Duodenal mucosa (tissue), 2 donors: Measurements from ENCODE around the gene PRR20B.
"Not testable (repeated sequence)": the region's sequence is repeated elsewhere in the genome, so short reads cannot be mapped to it uniquely, and the experiment has no call there.

Source experiments
- H3K27ac ChIP-seq: one replicate; pipeline ENCODE4 v1.7.0; 2013; ENCODE audit warnings: low read depth, low read length
- H3K27me3 ChIP-seq, 2 donors: one replicate each; pipeline ENCODE4 v1.7.0; 2013; ENCODE audit warnings: low read length in 2 of 2, control low read depth in 1 of 2; ENCODE audit not compliant: insufficient read depth in 2 of 2, control insufficient read depth in 1 of 2
- H3K36me3 ChIP-seq, 2 donors: one replicate each; pipeline ENCODE4 v1.7.0; 2013; ENCODE audit warnings: low read length in 2 of 2, control low read depth in 1 of 2; ENCODE audit not compliant: insufficient read depth in 2 of 2, control insufficient read depth in 1 of 2
- H3K4me1 ChIP-seq, 2 donors: one replicate each; pipeline ENCODE4 v1.7.0; 2013; ENCODE audit warnings: low read length in 2 of 2, control low read depth in 1 of 2; ENCODE audit not compliant: insufficient read depth in 2 of 2, control insufficient read depth in 1 of 2
- H3K4me3 ChIP-seq, 2 donors: one replicate each; pipeline ENCODE4 v1.7.0; 2013; ENCODE audit warnings: low read length in 2 of 2, low read depth in 1 of 2
- H3K9ac ChIP-seq, 2 donors: one replicate each; pipeline ENCODE4 v1.7.0; 2013; ENCODE audit warnings: low read length in 2 of 2, low read depth in 1 of 2
- H3K9me3 ChIP-seq, 2 donors: one replicate each; pipeline ENCODE4 v1.7.0; 2013; ENCODE audit warnings: low read length in 2 of 2, control low read depth in 1 of 2; ENCODE audit not compliant: control insufficient read depth in 1 of 2

Gene PRR20B

DNA sequence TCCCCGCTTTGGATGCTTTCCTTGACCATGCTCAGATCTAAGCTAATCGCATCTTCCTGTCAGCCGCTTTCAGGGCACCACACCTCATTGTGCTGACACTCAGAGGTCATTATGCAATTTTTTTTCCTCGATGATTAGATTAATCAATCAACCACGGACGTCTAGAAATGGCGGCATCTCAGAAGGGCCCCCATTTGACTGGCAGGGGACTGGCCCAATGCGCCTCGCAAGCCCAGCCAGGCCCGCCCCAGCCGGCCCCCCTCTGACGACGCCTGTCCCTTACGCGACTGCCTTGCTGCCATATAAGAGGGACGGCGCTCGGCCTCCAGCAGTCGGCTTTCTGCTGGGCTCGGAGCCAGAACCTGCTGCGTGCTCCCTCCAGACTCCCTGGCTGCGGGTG lies 6.5 kb downstream of the PRR20B start, which contains the start of gene PRR20C:
Gene PRR20C, plus strand, starts transcription at position 301 of the 400 bp plus-strand sequence. CDS start 387 bp downstream, outside the sequence.
- H3K4me3 ChIP-seq, H3K9ac ChIP-seq, H3K36me3 ChIP-seq, H3K4me1 ChIP-seq, H3K9me3 ChIP-seq, H3K27ac ChIP-seq, H3K27me3 ChIP-seq: not testable (repeated sequence)

DNA sequence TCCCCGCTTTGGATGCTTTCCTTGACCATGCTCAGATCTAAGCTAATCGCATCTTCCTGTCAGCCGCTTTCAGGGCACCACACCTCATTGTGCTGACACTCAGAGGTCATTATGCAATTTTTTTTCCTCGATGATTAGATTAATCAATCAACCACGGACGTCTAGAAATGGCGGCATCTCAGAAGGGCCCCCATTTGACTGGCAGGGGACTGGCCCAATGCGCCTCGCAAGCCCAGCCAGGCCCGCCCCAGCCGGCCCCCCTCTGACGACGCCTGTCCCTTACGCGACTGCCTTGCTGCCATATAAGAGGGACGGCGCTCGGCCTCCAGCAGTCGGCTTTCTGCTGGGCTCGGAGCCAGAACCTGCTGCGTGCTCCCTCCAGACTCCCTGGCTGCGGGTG lies 13.0 kb downstream of the PRR20B start, which contains the start of gene PRR20D:
Gene PRR20D, plus strand, starts transcription at position 301 of the 400 bp plus-strand sequence. CDS start 387 bp downstream, outside the sequence.
- H3K27ac ChIP-seq, H3K9ac ChIP-seq, H3K27me3 ChIP-seq, H3K9me3 ChIP-seq, H3K36me3 ChIP-seq, H3K4me3 ChIP-seq, H3K4me1 ChIP-seq: not testable (repeated sequence)

DNA sequence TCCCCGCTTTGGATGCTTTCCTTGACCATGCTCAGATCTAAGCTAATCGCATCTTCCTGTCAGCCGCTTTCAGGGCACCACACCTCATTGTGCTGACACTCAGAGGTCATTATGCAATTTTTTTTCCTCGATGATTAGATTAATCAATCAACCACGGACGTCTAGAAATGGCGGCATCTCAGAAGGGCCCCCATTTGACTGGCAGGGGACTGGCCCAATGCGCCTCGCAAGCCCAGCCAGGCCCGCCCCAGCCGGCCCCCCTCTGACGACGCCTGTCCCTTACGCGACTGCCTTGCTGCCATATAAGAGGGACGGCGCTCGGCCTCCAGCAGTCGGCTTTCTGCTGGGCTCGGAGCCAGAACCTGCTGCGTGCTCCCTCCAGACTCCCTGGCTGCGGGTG lies 19.6 kb downstream of the PRR20B start, which contains the start of gene PRR20E:
Gene PRR20E, plus strand, starts transcription at position 301 of the 400 bp plus-strand sequence. CDS start 387 bp downstream, outside the sequence.
- not testable (repeated sequence) for H3K36me3 ChIP-seq, H3K27ac ChIP-seq, H3K9ac ChIP-seq, H3K9me3 ChIP-seq, H3K4me3 ChIP-seq, H3K27me3 ChIP-seq, H3K4me1 ChIP-seq

DNA sequence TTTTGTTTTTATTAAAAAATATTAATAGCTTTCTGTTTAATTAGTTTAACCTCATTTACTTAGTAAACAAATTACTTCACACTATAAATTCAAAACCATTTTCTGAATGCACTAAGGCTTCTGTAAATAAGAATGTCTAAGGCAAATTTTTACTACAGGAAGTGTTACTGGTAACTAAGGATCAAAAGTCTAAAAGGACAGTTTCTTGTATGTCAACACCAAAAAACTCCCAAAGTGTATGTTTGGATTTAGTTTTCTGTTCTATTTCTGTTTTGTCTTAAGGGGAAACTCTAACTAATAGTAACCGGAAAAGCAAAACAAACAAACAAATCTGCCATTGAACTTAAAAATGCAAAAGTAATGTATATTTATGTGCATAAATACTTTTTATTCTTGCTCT lies 44.4 kb downstream of the PRR20B start:
- no peaks in the 10 kb centered on the region for H3K36me3 ChIP-seq
- peaks cover 0 to 5% of the 10 kb centered on the region in 2 donors for H3K9me3 ChIP-seq
- no peak overlapping the region for H3K27ac ChIP-seq
- no peak overlapping the region for H3K4me3 ChIP-seq
- H3K4me1 ChIP-seq = no peaks in the 10 kb centered on the region
- H3K9ac ChIP-seq = no peak overlapping the region
- no peaks in the 10 kb centered on the region for H3K27me3 ChIP-seq
